Measurements from ENCODE around the gene PALMD.

- TF ChIP-seq CTCF (IDR thresholded peaks at IDR 0.05) (no peak), ZFX (IDR thresholded peaks at IDR 0.05; ENCODE audit: borderline replicate concordance) (no peak)
Measured at GRCh38 chr1:99639945-99640344, 6.0 kb upstream of the PALMD start.
